PC-3 (cell line): ENCODE results near the gene NTPCR. TPM values are rescaled to one million over a fixed set of nuclear protein-coding genes. Genes with fewer than 3 reads are reported as not detected.
A peak's percentile ranks its signal among the peaks of the same experiment; 100 is the strongest.

Experiments used
- ATAC-seq: fragments of 200-7000 bp; cut with Tn5 transposase; 2 replicates; pipeline ENCODE4 v1.9.1; 2020; ENCODE audit warnings: mild to moderate bottlenecking, moderate library complexity
- BruUV-seq: library from RNA; stranded (reverse); fragments of 400-500 nt; replicated peaks from 2 replicates; lab custom pipeline; 2021; lab: Mats Ljungman, UMichigan
- CTCF ChIA-PET: fragments of 300-600 bp; sonication (Branson Sonifier 250); formaldehyde crosslinking; loops from one replicate; lab custom pipeline; 2022; ENCODE audit warnings: antibody characterized with exemption; lab: Charles Lee
- POLR2A ChIA-PET: fragments of 300-600 bp; sonication (Branson Sonifier 250); formaldehyde crosslinking; loops from one replicate; lab custom pipeline; 2022; ENCODE audit warnings: antibody characterized with exemption; ENCODE audit not compliant: unreplicated experiment; lab: Charles Lee
- DNase-seq: peaks from one replicate; pipeline ENCODE4 v3.0.0-alpha.2; 2015
- H2AFZ ChIP-seq: fragments of 300-600 bp; sonication (generic); 2 replicates; pipeline ENCODE4 v1.6.0; 2016; ENCODE audit warnings: antibody characterized with exemption, low read length
- H3F3A ChIP-seq: fragments of 300-600 bp; sonication (generic); one replicate; pipeline ENCODE4 v1.6.0; 2017; ENCODE audit warnings: antibody characterized with exemption, low read length, control low read depth, mild to moderate bottlenecking; ENCODE audit not compliant: unreplicated experiment
- H3K27ac ChIP-seq: fragments of 300-600 bp; sonication (generic); 2 replicates; pipeline ENCODE4 v1.5.1; 2016; ENCODE audit warnings: mild to moderate bottlenecking, low read length
- H3K27me3 ChIP-seq: fragments of 300-600 bp; sonication (generic); 2 replicates; pipeline ENCODE4 v1.6.1; 2016; ENCODE audit warnings: low read length, mixed read lengths
- H3K36me3 ChIP-seq: fragments of 300-600 bp; sonication (generic); 2 replicates; pipeline ENCODE4 v1.6.1; 2016; ENCODE audit warnings: low read depth, mixed run types, low read length, mixed read lengths
- H3K4me1 ChIP-seq: fragments of 300-600 bp; sonication (generic); 2 replicates; pipeline ENCODE4 v1.5.1; 2016; ENCODE audit warnings: low read length; ENCODE audit not compliant: insufficient read depth
- H3K4me2 ChIP-seq: fragments of 300-600 bp; sonication (generic); 2 replicates; pipeline ENCODE4 v1.6.0; 2016; ENCODE audit warnings: low read length
- H3K4me3 ChIP-seq: fragments of 300-600 bp; sonication (generic); 2 replicates; pipeline ENCODE4 v1.5.1; 2016; ENCODE audit warnings: mild to moderate bottlenecking, low read length, mixed read lengths
- H3K79me2 ChIP-seq: fragments of 300-600 bp; sonication (generic); 2 replicates; pipeline ENCODE4 v1.6.1; 2017; ENCODE audit warnings: low read length, mixed read lengths
- H3K9ac ChIP-seq: fragments of 300-600 bp; sonication (generic); 2 replicates; pipeline ENCODE4 v1.6.0; 2016; ENCODE audit warnings: mild to moderate bottlenecking, low read length
- H3K9me2 ChIP-seq: fragments of 300-600 bp; sonication (generic); replicated peaks from 2 replicates; pipeline ENCODE4 v1.6.1; 2016; ENCODE audit warnings: mixed run types, low read length, mixed read lengths
- H3K9me3 ChIP-seq: fragments of 300-600 bp; sonication (generic); 2 replicates; pipeline ENCODE4 v1.6.1; 2016; ENCODE audit warnings: low read length, mixed read lengths
- H4K20me1 ChIP-seq: fragments of 300-600 bp; sonication (generic); 2 replicates; pipeline ENCODE4 v1.6.1; 2016; ENCODE audit warnings: low read length, mixed read lengths
- EZH2 ChIP-seq: fragments of 300-600 bp; sonication (generic); IDR thresholded peaks from one replicate; pipeline ENCODE4 v1.6.1; 2017; ENCODE audit warnings: antibody characterized with exemption, mild to moderate bottlenecking, low read length; ENCODE audit not compliant: unreplicated experiment
- EZH2phosphoT487 ChIP-seq: fragments of 300-600 bp; sonication (generic); IDR thresholded peaks from 2 replicates; pipeline ENCODE4 v1.6.1; 2018; ENCODE audit warnings: mild to moderate bottlenecking, antibody characterized with exemption, low read length, borderline replicate concordance
- intact Hi-C: fragments of 100-400 bp; cut with micrococcal nuclease; formaldehyde crosslinking; loops from 2 replicates; pipeline ENCODE4 v1.9.0; 2023
- total RNA-seq: library from RNA; depleted of rRNA; stranded (reverse); fragments of >200 nt; gene quantifications from 2 replicates; pipeline ENCODE4 v1.2.3, GENCODE V29; 2014
- TF ChIP-seq, protein P1 (sequence below): fragments of 300-600 bp; sonication (generic); conservative IDR thresholded peaks from 2 replicates; pipeline ENCODE4 v1.5.1; 2017; ENCODE audit warnings: antibody characterized with exemption, low read depth, mild to moderate bottlenecking, low read length

Gene NTPCR
- total RNA-seq, 1 experiment from 2014 or later: 43.1 TPM

DNA sequence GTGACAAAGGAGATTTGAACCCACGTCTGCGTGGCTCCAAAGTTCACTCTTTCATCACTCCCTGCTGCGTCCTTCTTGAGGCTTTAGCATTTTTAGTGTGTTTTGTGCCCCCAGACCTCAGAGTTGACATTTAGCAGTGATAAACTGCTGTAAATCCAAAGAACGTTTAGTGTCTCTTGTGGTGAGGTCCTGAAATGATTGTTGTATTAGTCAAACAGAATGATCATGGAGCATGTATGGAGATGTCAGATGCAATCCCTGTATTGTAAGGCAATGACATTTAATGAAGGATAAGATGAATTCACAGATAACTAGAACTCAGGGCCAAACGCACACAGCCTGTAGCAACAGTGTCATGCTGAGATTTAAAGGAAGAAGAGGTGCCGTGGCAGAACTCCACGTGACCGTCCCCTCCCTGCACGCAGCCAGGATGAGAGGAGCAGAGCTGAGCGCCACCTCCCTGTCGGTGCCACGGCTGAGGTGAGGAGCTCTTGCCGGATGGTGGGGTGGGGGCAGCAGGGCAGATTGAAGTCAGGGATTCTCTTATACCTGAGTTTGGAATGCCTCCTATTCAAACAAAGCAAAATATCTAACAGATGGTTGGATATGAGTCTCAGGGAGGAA is 30.1 kb downstream of the NTPCR start:
- intact Hi-C loops: loop anchor here (10.0 kb wide), 1 partner anchor 346 kb away; the partner anchor contains the start of gene SIPA1L2
- no peaks in the 10 kb centered on the region; the same call in 1 of the 2 replicates for H3K4me1 ChIP-seq
- H3K9me2 ChIP-seq: no peaks in the 10 kb centered on the region
- no peaks in the 10 kb centered on the region for H3K9me3 ChIP-seq
- no peak overlapping the region for H3K27ac ChIP-seq
- H3F3A ChIP-seq: no peaks in the 10 kb centered on the region
- no peak overlapping the region for H3K4me3 ChIP-seq
- TSS peak; percentile 6 for BruUV-seq
- ATAC-seq: no peak
- CTCF ChIA-PET: no interaction called here
- POLR2A ChIA-PET: interaction anchor here (0.7 kb wide), 1 partner anchor 10 kb away, joined by 3 read pairs; no protein-coding TSS in a partner anchor
- no peak for DNase-seq
- H3K9ac ChIP-seq: no peak overlapping the region
- peaks cover 3% of the 10 kb centered on the region; the same call in 1 of the 2 replicates for H3K36me3 ChIP-seq
- H3K27me3 ChIP-seq: no peaks in the 10 kb centered on the region
- no peaks in the 10 kb centered on the region for H4K20me1 ChIP-seq
- TF ChIP-seq EZH2phosphoT487: no peak
- TF ChIP-seq, protein P1, sequence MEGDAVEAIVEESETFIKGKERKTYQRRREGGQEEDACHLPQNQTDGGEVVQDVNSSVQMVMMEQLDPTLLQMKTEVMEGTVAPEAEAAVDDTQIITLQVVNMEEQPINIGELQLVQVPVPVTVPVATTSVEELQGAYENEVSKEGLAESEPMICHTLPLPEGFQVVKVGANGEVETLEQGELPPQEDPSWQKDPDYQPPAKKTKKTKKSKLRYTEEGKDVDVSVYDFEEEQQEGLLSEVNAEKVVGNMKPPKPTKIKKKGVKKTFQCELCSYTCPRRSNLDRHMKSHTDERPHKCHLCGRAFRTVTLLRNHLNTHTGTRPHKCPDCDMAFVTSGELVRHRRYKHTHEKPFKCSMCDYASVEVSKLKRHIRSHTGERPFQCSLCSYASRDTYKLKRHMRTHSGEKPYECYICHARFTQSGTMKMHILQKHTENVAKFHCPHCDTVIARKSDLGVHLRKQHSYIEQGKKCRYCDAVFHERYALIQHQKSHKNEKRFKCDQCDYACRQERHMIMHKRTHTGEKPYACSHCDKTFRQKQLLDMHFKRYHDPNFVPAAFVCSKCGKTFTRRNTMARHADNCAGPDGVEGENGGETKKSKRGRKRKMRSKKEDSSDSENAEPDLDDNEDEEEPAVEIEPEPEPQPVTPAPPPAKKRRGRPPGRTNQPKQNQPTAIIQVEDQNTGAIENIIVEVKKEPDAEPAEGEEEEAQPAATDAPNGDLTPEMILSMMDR: no peak
- H3K79me2 ChIP-seq: no peaks in the 10 kb centered on the region
- H2AFZ ChIP-seq: no peak overlapping the region
- no peak overlapping the region for H3K4me2 ChIP-seq

DNA sequence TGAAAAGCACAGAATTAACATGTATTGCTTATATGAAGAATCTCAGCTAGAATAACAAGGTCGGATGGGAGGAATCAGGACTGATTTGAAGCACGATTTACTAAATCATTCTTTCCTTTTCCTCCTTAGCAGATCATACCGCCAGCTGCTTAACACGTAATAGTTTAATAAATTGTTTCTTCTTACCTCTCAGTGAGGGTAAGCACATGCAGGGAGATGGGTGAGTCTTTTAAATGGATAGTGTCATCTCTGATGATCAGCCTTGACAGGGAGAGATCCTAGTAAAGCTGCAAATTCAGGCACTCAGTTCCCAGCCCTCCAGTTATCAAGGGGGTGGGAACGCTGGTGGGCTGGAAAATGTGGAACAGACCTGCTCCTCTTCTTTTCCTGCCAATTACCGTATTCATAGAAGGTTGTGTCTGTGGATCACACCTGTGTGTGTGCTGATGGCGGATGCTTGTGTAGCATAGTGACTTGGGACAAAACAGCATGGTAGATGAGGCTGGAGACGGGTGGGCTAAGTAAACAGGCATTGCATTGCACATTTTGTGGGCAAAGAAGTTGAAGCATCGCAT is 30.7 kb downstream of the NTPCR start:
- Histone ChIP-seq H3K79me2 (no peaks in the 10 kb centered on the region), H3K4me1 (no peaks in the 10 kb centered on the region; the same call in 1 of the 2 replicates), H3K4me3 (no peak overlapping the region), H4K20me1 (no peaks in the 10 kb centered on the region), H3K9ac (no peak overlapping the region), H2AFZ (no peak overlapping the region), H3K27me3 (no peaks in the 10 kb centered on the region), H3K9me3 (no peaks in the 10 kb centered on the region), H3K9me2 (no peaks in the 10 kb centered on the region), H3K27ac (no peak overlapping the region), H3K36me3 (peaks cover 3% of the 10 kb centered on the region; the same call in 1 of the 2 replicates), H3K4me2 (no peak overlapping the region), H3F3A (no peaks in the 10 kb centered on the region)
- CTCF ChIA-PET: no interaction called here
- POLR2A ChIA-PET: interaction anchor here (0.7 kb wide), 1 partner anchor 11 kb away, joined by 3 read pairs; no protein-coding TSS in a partner anchor
- ATAC-seq (no peak), DNase-seq (no peak)
- no peak for TF ChIP-seq EZH2phosphoT487
- TF ChIP-seq, protein P1: no peak
- TF ChIP-seq EZH2: no peak
- no TSS peak for BruUV-seq
- intact Hi-C loops: loop anchor here (10.0 kb wide), 1 partner anchor 346 kb away; the partner anchor contains the start of gene SIPA1L2
